ENCODE data around the gene NFIC. TPM values are rescaled to one million over a fixed set of nuclear protein-coding genes. Genes with fewer than 3 reads are reported as not detected.

NFIC gene
- total RNA-seq, 1 donor from 2014 or later, result 17.8 TPM

DNA sequence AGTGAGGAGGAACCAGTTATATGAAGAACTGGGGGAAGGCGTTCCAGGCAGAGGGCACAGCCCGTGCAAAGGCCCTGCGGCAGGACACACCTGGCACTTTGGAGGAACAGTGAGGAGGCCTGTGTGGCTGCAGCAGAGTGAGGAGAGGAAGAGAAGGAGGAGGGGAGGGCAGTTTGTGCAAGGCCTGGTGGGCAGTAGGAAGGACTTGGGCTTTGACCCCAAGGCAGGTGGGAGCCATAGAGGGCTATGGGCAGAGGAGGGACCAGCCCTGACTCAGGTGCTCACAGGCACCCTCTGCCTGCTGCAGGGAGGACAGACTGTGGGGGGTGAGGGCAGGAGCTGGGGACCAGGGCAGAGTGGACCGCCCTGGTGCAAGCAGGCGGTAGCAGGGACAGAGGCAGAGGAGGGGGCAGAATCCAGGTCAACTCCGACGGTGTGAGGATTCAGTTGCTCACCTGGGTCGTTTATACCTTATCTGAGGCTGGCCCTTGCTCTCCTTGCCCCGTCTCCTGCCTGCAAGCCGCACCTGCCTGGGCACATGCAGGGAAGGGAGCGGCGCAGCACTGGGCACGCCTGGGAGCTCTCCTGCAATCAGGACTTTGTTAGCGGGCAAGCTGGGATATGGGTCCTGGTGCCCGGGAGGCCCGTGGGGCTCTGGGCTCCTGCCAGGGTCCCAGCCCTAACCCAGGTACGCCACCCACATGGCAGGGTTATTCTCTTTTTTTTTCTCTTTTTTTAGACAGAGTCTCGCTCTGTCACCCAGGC is 34.8 kb downstream of the NFIC start:
- TF ChIP-seq, protein P1, sequence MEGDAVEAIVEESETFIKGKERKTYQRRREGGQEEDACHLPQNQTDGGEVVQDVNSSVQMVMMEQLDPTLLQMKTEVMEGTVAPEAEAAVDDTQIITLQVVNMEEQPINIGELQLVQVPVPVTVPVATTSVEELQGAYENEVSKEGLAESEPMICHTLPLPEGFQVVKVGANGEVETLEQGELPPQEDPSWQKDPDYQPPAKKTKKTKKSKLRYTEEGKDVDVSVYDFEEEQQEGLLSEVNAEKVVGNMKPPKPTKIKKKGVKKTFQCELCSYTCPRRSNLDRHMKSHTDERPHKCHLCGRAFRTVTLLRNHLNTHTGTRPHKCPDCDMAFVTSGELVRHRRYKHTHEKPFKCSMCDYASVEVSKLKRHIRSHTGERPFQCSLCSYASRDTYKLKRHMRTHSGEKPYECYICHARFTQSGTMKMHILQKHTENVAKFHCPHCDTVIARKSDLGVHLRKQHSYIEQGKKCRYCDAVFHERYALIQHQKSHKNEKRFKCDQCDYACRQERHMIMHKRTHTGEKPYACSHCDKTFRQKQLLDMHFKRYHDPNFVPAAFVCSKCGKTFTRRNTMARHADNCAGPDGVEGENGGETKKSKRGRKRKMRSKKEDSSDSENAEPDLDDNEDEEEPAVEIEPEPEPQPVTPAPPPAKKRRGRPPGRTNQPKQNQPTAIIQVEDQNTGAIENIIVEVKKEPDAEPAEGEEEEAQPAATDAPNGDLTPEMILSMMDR (conservative IDR thresholded peaks at IDR 0.05), result no peak
- peaks cover 6% of the 10 kb centered on the region for H3K27me3 Mint-ChIP-seq
- no peaks in the 10 kb centered on the region for H3K36me3 Mint-ChIP-seq
- H3K27ac Mint-ChIP-seq, result no peak overlapping the region
- H3K4me1 Mint-ChIP-seq (ENCODE audit: unreplicated experiment), result no peaks in the 10 kb centered on the region
- DNase-seq (ENCODE audit: extremely low spot score, unreplicated experiment), result no peak
- no peaks in the 10 kb centered on the region for H3K9me3 Mint-ChIP-seq
- H3K4me3 Mint-ChIP-seq, result no peak overlapping the region

DNA sequence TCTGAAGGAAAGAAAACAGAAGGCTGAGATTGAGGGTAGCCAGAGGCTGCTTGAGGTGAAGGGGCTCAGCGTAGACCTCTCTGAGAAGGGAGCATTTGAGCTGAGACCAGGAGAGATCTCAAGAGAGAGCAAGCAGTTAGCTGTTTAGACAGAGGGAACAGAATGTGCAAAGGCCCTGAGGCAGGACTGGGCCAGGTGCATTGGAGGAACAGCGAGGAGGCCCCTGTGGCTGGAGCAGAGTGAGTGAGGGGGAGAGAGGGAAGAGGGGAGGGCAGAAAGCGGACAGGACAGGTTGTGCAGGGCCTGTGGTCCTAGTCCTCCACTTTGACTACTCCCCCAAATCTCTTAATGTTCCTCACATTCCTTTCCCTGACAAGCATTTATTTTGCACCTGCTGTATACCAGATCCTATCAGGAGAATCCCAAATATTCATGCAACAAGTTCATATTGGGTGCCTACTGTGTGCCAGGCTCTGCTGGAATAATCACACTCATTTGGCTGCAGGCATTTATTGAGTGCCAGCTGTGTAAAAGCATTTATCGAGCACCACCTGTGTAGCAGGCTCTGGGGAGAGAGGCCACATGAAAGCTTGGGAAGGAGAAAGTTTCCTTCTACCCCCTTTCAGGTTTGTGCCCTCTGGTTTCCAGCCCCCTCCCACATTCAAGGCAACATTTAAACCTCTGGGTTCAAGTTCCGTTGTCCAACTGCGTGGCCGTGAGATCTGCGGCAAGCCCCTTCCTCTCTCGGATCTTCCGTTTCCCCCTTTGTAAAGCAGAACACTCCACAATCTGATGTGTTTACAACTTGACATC is 36.5 kb downstream of the NFIC start:
- DNase-seq (ENCODE audit: extremely low spot score, unreplicated experiment), result no peak
- TF ChIP-seq, protein P1 (conservative IDR thresholded peaks at IDR 0.05), result no peak
- Mint-ChIP-seq H3K4me1 (ENCODE audit: unreplicated experiment) (no peaks in the 10 kb centered on the region), H3K27ac (no peak overlapping the region), H3K36me3 (no peaks in the 10 kb centered on the region), H3K9me3 (no peaks in the 10 kb centered on the region), H3K4me3 (no peak overlapping the region), H3K27me3 (peaks cover 6% of the 10 kb centered on the region)

DNA sequence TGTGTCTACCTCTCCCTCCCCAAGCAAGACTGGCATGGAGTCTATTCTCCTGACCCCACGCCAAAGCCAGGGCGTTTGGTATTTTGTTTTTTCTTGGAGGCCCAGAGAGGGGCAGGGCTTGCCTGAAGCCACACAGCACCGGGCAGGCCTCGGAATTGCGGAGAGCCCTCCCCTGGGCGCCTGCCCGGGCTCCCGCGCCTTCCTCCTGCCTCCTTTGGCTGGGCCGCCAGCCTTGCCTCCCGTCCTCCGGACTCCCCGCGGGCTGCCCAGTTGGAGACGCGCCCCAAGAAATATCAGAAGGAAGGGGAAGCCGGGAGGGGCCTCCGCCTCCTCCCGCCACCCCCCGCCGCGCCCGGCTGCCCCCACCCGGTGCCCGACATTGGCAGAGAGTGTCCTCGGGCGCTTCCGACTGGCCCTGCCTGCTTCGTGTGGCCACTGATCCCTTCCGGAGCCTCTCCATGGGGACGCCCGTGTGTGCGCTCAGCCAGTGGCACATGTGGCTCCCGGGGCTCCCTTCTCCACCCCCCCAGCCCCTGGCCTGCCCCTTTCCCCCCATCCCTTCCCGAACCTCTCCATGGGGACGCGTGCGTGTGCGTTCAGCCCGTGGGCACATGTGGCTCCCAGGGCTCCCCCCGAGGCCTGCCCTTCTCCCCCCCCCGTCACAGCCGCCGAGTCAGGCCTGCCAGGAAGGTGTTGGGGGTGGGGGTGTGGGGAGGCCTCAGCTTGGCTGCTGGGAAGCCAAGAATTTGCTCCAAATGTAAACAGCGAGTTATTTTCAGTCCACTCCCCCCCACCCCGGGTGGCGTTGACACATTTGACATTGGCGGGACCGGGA is 37.3 kb downstream of the NFIC start:
- Mint-ChIP-seq H3K4me3 (no peak overlapping the region), H3K27me3 (peaks cover 6% of the 10 kb centered on the region), H3K4me1 (ENCODE audit: unreplicated experiment) (no peaks in the 10 kb centered on the region), H3K27ac (no peak overlapping the region), H3K9me3 (no peaks in the 10 kb centered on the region), H3K36me3 (no peaks in the 10 kb centered on the region)
- no peak for DNase-seq (ENCODE audit: extremely low spot score, unreplicated experiment)
- TF ChIP-seq, protein P1 (conservative IDR thresholded peaks at IDR 0.05), result no peak

DNA sequence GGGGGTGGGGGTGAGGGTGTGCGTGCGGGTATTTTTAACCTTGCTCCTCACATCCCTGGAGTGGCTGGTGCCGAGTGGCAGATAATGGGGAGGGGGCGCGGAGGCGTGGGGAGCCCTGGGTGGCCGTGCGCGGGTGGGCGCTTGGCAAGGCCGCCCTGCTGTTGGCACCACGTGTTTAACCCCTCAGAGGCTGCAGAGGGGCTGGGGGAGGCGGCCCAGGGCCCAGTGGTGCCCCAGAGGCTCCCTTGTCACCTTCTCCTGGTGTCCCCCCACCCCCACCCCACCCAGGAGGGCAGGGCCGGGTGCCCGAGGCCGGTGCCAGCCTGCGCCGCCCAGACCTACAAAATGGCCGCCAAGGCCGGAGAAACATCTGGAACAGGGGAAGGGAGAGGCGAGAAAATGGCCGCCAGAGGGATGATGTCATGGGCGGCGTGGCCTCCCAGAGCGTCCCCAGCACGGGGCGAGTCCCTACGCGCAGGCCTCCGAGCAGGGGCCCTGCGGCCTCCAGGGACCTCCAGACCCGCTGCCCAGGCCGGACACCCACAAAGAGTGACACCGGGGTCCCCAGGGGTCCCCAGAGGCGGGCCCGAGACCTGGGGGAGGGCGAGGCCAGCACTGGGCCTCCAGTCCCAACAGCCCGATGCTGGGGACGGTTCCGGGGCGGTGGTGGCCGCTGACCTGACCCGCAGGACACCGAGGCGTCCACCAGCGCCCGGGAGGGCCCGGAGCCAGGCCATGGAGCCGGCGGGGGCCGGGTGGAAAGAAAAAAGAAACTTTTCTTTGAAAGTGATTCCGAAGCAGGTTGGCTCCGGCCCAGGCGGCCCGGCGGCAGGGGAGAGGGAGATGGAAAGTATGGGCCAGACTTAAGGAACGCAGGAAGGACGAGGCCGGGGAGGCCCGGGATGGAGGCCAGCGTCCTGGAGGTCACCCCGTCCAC is 38.2 kb downstream of the NFIC start:
- H3K27ac Mint-ChIP-seq, result no peak overlapping the region
- TF ChIP-seq, protein P1 (conservative IDR thresholded peaks at IDR 0.05), result no peak
- no peak for DNase-seq (ENCODE audit: extremely low spot score, unreplicated experiment)
- H3K27me3 Mint-ChIP-seq, result peaks cover 6% of the 10 kb centered on the region
- H3K4me1 Mint-ChIP-seq (ENCODE audit: unreplicated experiment), result no peaks in the 10 kb centered on the region
- no peak overlapping the region for H3K4me3 Mint-ChIP-seq
- H3K36me3 Mint-ChIP-seq, result no peaks in the 10 kb centered on the region
- no peaks in the 10 kb centered on the region for H3K9me3 Mint-ChIP-seq
